ENCODE results near the gene NFKBIZ. TPM values are rescaled to one million over a fixed set of nuclear protein-coding genes. Genes with fewer than 3 reads are reported as not detected.
"Not testable (repeated sequence)": the region's sequence is repeated elsewhere in the genome, so short reads cannot be mapped to it uniquely, and the experiment has no call there.

Gene NFKBIZ
- total RNA-seq, 4 donors from 2014 or later, result 49.8 to 103 (median 95.4) TPM

DNA sequence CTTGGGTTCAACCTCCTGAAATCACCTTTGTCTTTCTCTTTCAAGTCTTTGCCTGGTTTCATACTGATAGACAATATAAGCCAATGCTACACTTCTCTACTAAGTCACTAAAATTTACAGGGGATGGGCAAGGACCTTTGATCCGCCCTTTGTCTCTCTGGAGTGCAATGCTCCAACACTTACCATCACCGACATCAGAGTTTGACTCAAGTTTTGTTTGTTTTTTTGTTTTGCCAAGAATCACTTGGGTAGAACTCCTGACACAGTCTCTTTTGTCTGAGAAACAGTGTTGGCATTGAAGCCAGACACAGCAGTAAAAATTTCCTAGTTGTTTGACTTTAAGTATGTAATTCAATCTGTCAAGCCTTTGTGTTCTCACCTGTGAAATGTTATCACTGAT, 29.3 kb downstream of the NFKBIZ start:
- 85% methylated on average over 2 of the region's 2 CpGs for WGBS
- no peak for DNase-seq (ENCODE audit: extremely low spot score)
- Histone ChIP-seq H3K9me3 (no peaks in the 10 kb centered on the region), H3K27me3 (no peaks in the 10 kb centered on the region), H3K4me1 (no peaks in the 10 kb centered on the region), H3K4me3 (no peak overlapping the region), H3K36me3 (no peaks in the 10 kb centered on the region), H3K27ac (replicated peaks in 1 of 4) (no peak overlapping the region)
- TF ChIP-seq POLR2A (IDR thresholded peaks at IDR 0.05; ENCODE audit: low read depth) (no peak), POLR2AphosphoS5 (IDR thresholded peaks at IDR 0.05) (no peak), EP300 (IDR thresholded peaks at IDR 0.05) (no peak)
- TF ChIP-seq, protein P1, sequence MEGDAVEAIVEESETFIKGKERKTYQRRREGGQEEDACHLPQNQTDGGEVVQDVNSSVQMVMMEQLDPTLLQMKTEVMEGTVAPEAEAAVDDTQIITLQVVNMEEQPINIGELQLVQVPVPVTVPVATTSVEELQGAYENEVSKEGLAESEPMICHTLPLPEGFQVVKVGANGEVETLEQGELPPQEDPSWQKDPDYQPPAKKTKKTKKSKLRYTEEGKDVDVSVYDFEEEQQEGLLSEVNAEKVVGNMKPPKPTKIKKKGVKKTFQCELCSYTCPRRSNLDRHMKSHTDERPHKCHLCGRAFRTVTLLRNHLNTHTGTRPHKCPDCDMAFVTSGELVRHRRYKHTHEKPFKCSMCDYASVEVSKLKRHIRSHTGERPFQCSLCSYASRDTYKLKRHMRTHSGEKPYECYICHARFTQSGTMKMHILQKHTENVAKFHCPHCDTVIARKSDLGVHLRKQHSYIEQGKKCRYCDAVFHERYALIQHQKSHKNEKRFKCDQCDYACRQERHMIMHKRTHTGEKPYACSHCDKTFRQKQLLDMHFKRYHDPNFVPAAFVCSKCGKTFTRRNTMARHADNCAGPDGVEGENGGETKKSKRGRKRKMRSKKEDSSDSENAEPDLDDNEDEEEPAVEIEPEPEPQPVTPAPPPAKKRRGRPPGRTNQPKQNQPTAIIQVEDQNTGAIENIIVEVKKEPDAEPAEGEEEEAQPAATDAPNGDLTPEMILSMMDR (IDR thresholded peaks at IDR 0.05), result no peak
- intact Hi-C loops (cut with DNase I), result no loop called here

DNA sequence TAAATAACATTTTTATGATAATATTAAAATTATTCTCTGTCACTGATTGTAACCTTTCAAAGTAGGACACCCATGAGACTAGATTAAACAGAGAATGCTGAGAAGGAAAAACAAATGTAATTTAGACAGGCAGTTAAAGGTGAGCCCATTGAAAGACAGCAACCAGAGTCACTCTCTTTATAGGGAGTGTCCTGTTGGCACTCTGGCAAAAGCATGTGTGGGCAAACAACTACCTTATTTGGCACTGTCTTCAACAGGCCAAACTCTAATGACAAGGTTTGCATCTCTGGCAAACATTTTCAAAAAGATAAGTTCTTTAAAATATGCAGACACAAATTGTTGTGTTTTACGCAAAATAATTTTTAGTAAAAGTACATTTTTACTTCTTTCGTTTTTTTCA, 29.8 kb downstream of the NFKBIZ start:
- Histone ChIP-seq H3K9me3 (no peaks in the 10 kb centered on the region), H3K4me3 (no peak overlapping the region), H3K4me1 (no peaks in the 10 kb centered on the region), H3K36me3 (no peaks in the 10 kb centered on the region), H3K27me3 (no peaks in the 10 kb centered on the region), H3K27ac (replicated peaks in 1 of 4) (no peak overlapping the region)
- DNase-seq (ENCODE audit: extremely low spot score), result no peak
- intact Hi-C loops (cut with DNase I), result no loop called here
- WGBS, result 98% methylated on average over 2 of the region's 2 CpGs
- no peak for TF ChIP-seq EP300 (IDR thresholded peaks at IDR 0.05)
- TF ChIP-seq, protein P1 (IDR thresholded peaks at IDR 0.05), result no peak
- no peak for TF ChIP-seq POLR2AphosphoS5 (IDR thresholded peaks at IDR 0.05)
- TF ChIP-seq POLR2A (IDR thresholded peaks at IDR 0.05; ENCODE audit: low read depth), result no peak

DNA sequence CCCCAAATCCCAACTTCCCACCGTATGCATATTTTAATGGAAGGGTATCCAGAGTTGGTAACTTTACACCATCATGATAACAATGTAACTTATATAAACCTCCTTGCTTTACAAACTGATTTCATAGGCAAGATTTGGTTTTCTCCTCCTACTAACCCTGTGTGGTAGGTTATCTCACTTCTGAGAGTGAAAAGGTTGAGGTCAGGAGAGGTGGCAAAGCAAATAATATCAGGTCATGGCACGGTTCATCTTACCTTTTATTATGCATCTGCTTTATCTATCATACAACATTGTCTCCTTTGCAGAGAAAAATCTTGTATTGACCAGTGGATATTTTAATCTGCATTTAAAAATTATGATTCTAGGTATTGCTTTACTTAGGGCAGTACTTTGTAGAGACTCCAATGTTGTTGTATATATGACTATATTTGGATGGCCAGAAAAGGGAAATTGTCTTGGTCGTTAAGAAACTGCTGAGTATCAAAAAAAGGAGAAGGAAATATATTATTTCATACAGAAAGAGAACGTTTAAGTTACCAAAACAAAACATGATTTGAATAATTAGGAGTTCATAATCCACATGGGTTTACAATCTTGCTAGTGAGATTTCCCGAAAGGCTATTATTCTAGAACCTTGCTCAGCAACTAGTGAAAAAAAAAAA, 30.4 kb downstream of the NFKBIZ start:
- no peaks in the 10 kb centered on the region for H3K36me3 ChIP-seq
- intact Hi-C loops (cut with DNase I), result no loop called here
- H3K4me3 ChIP-seq, result no peak overlapping the region
- H3K27ac ChIP-seq (replicated peaks in 1 of 4), result no peak overlapping the region
- 52% methylated on average over 5 of the region's 5 CpGs for WGBS
- no peak for DNase-seq (ENCODE audit: extremely low spot score)
- no peaks in the 10 kb centered on the region for H3K9me3 ChIP-seq
- no peaks in the 10 kb centered on the region for H3K27me3 ChIP-seq
- TF ChIP-seq POLR2AphosphoS5 (IDR thresholded peaks at IDR 0.05) (no peak), POLR2A (IDR thresholded peaks at IDR 0.05; ENCODE audit: low read depth) (no peak), EP300 (IDR thresholded peaks at IDR 0.05) (no peak)
- TF ChIP-seq, protein P1 (IDR thresholded peaks at IDR 0.05), result no peak
- H3K4me1 ChIP-seq, result no peaks in the 10 kb centered on the region

DNA sequence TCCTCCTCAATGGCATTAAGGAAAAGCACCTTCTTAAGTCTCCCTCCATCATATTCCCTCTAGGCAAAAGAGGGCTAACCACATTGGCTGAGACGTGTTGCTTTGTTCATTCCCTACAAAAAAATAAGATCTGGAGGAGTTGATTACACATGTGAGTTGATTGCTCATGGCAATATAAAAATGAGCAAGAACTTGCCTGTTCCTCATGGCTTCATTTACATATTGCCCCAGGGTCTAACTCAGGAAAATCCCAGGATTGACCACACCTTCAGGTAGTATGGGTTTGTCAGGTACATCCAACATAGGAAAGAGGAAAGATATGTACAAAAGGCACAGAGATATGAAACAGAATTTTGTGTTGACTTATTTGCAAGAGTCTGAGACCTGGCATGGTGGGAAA, 35.5 kb downstream of the NFKBIZ start:
- no peaks in the 10 kb centered on the region for H3K9me3 ChIP-seq
- DNase-seq (ENCODE audit: extremely low spot score), result no peak
- TF ChIP-seq POLR2AphosphoS5 (IDR thresholded peaks at IDR 0.05) (no peak), EP300 (IDR thresholded peaks at IDR 0.05) (no peak), POLR2A (IDR thresholded peaks at IDR 0.05; ENCODE audit: low read depth) (no peak)
- TF ChIP-seq, protein P1 (IDR thresholded peaks at IDR 0.05), result no peak
- H3K27me3 ChIP-seq, result no peaks in the 10 kb centered on the region
- no peak overlapping the region for H3K27ac ChIP-seq (replicated peaks in 1 of 4)
- H3K4me3 ChIP-seq, result no peak overlapping the region
- H3K36me3 ChIP-seq, result no peaks in the 10 kb centered on the region
- 90% methylated on average over 1 of the region's 1 CpG for WGBS
- peaks cover 0 to 15% (median 11%) of the 10 kb centered on the region in 4 donors for H3K4me1 ChIP-seq
- intact Hi-C loops (cut with DNase I), result no loop called here

DNA sequence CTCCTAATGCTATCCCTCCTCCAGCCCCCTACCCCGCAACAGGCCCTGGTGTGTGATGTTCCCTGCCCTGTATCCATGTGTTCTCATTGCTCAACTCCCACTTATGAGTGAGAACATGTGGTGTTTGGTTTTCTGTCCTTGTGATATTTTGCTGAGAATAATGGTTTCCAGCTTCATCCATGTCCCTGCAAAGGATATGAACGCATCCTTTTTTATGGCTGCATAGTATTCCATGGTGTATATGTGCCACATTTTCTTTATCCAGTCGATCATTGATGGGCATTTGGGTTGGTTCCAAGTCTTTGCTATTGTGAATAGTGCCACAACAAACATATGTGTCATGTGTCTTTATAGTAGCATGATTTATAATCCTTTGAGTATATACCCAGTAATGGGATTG, 36.3 kb downstream of the NFKBIZ start:
- DNase-seq (ENCODE audit: extremely low spot score); H3K27me3 ChIP-seq; intact Hi-C loops (cut with DNase I); H3K9me3 ChIP-seq; H3K27ac ChIP-seq (replicated peaks in 1 of 4); H3K36me3 ChIP-seq; H3K4me3 ChIP-seq: not testable (repeated sequence)
- peaks cover 0 to 15% (median 11%) of the 10 kb centered on the region in 4 donors for H3K4me1 ChIP-seq
- 96% methylated on average over 3 of the region's 3 CpGs for WGBS
